ENCODE measurements around the gene NAB2.

DNA sequence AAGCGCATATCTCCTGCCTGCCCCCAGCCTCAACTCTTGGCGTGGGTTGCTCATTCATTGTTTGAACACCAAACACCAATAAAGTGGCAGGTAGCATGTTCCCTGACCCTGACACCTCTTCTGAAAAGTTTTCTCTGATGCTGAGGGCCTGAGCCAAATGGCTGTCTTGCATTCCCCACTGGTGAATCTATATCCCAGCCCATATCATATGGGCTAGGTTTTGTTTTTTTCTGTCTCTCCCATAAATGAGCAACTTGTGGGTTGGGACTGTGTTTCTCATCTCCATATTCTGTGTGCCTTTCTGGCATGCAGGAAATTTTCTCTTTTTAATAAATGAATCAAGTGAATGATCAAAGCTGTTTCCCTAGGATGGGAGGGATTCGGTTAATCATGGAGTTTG, 44.0 kb upstream of the NAB2 start:
- TF ChIP-seq CTCF (IDR thresholded peaks at IDR 0.05) (no peak), POLR2AphosphoS5 (IDR thresholded peaks at IDR 0.05) (no peak), POLR2A (IDR thresholded peaks at IDR 0.05) (no peak)
